ENCODE data around the gene GDAP2.
"Not testable (repeated sequence)": the region's sequence is repeated elsewhere in the genome, so short reads cannot be mapped to it uniquely, and the experiment has no call there.

Gene GDAP2

GRCh38 chr1:117897551-117897950, 31.9 kb downstream of the GDAP2 start:
- DNase-seq = no peak

- DNase-seq = peak; percentile 64
These were observed 33.8 kb downstream of the GDAP2 start for GRCh38 chr1:117895482-117896114.

- DNase-seq = no peak
These were observed 35.3 kb downstream of the GDAP2 start for GRCh38 chr1:117894078-117894477.

GRCh38 chr1:117892512-117892911, 36.9 kb downstream of the GDAP2 start:
- DNase-seq = no peak

- no peak for DNase-seq
These were observed 39.0 kb downstream of the GDAP2 start for GRCh38 chr1:117890452-117890851.

GRCh38 chr1:117886101-117886795, 43.2 kb downstream of the GDAP2 start:
- DNase-seq = no peak

- no peak for DNase-seq
These were observed 45.8 kb downstream of the GDAP2 start for GRCh38 chr1:117883616-117884015.

- no peak for DNase-seq
These were observed 50.1 kb downstream of the GDAP2 start for GRCh38 chr1:117879284-117879683.

GRCh38 chr1:117877823-117878222, 51.6 kb downstream of the GDAP2 start:
- no peak for DNase-seq

GRCh38 chr1:117871013-117871412, 58.4 kb downstream of the GDAP2 start:
- DNase-seq = no peak

- no peak for DNase-seq
These were observed 67.7 kb downstream of the GDAP2 start for GRCh38 chr1:117861694-117862093.

GRCh38 chr1:117860896-117861610, 68.4 kb downstream of the GDAP2 start:
- no peak for DNase-seq

GRCh38 chr1:117859901-117860300, 69.5 kb downstream of the GDAP2 start:
- no peak for DNase-seq

- no peak for DNase-seq
These were observed 72.0 kb downstream of the GDAP2 start for GRCh38 chr1:117857418-117857817.

- no peak for DNase-seq
These were observed 76.4 kb downstream of the GDAP2 start for GRCh38 chr1:117852853-117853553.

- no peak for DNase-seq
These were observed 77.7 kb downstream of the GDAP2 start for GRCh38 chr1:117851687-117852086.

GRCh38 chr1:117846674-117847425, 82.6 kb downstream of the GDAP2 start:
- DNase-seq = no peak

GRCh38 chr1:117844478-117844877, 84.9 kb downstream of the GDAP2 start:
- DNase-seq = not testable (repeated sequence)

GRCh38 chr1:117843791-117844190, 85.6 kb downstream of the GDAP2 start:
- DNase-seq = no peak

GRCh38 chr1:117842408-117843170, 86.8 kb downstream of the GDAP2 start:
- no peak for DNase-seq

GRCh38 chr1:117841117-117841650, 88.2 kb downstream of the GDAP2 start:
- DNase-seq = no peak

GRCh38 chr1:117838911-117839310, 90.5 kb downstream of the GDAP2 start:
- DNase-seq = no peak
